ENCODE data around the gene B3GNT2.

B3GNT2 gene

GRCh38 chr2:62264186-62264585 is 68.3 kb downstream of the B3GNT2 start:
- Histone ChIP-seq H3K9me2 (replicated peaks; ENCODE audit: low read depth, low read length) (no peaks in the 10 kb centered on the region), H3K4me2 (ENCODE audit: low read depth, low read length, poor library complexity, severe bottlenecking) (no peak overlapping the region), H2AFZ (ENCODE audit: low read length) (no peak overlapping the region), H3K9me3 (ENCODE audit: insufficient read depth, low read depth, low read length) (no peaks in the 10 kb centered on the region), H3K27me3 (ENCODE audit: insufficient read depth, low read length, poor library complexity, severe bottlenecking) (no peaks in the 10 kb centered on the region), H3F3A (ENCODE audit: low read depth) (no peaks in the 10 kb centered on the region), H3K79me2 (ENCODE audit: insufficient read depth, low read length) (no peaks in the 10 kb centered on the region), H3K4me1 (ENCODE audit: insufficient read depth, low read length, poor library complexity, severe bottlenecking) (peaks cover 4% of the 10 kb centered on the region), H4K20me1 (ENCODE audit: insufficient read depth, low read length, poor library complexity, severe bottlenecking) (no peaks in the 10 kb centered on the region), H3K4me3 (ENCODE audit: low read length, poor library complexity, severe bottlenecking) (no peak overlapping the region), H3K9ac (ENCODE audit: low read depth, low read length, poor library complexity, severe bottlenecking) (no peak overlapping the region), H3K36me3 (ENCODE audit: insufficient read depth, low read length) (no peaks in the 10 kb centered on the region)
- TF ChIP-seq EZH2phosphoT487 (IDR thresholded peaks at IDR 0.05; ENCODE audit: borderline replicate concordance) (no peak), CTCF (conservative IDR thresholded peaks at IDR 0.05; ENCODE audit: low read length) (no peak)

- Histone ChIP-seq H3K4me2 (ENCODE audit: low read depth, low read length, poor library complexity, severe bottlenecking) (no peak overlapping the region), H3K36me3 (ENCODE audit: insufficient read depth, low read length) (no peaks in the 10 kb centered on the region), H3K4me3 (ENCODE audit: low read length, poor library complexity, severe bottlenecking) (no peak overlapping the region), H3K4me1 (ENCODE audit: insufficient read depth, low read length, poor library complexity, severe bottlenecking) (peaks cover 4% of the 10 kb centered on the region), H3K9me3 (ENCODE audit: insufficient read depth, low read depth, low read length) (no peaks in the 10 kb centered on the region), H3F3A (ENCODE audit: low read depth) (no peaks in the 10 kb centered on the region), H3K9me2 (replicated peaks; ENCODE audit: low read depth, low read length) (no peaks in the 10 kb centered on the region), H3K79me2 (ENCODE audit: insufficient read depth, low read length) (no peaks in the 10 kb centered on the region), H3K27me3 (ENCODE audit: insufficient read depth, low read length, poor library complexity, severe bottlenecking) (no peaks in the 10 kb centered on the region), H3K9ac (ENCODE audit: low read depth, low read length, poor library complexity, severe bottlenecking) (no peak overlapping the region), H4K20me1 (ENCODE audit: insufficient read depth, low read length, poor library complexity, severe bottlenecking) (no peaks in the 10 kb centered on the region), H2AFZ (ENCODE audit: low read length) (no peak overlapping the region)
- TF ChIP-seq CTCF (conservative IDR thresholded peaks at IDR 0.05; ENCODE audit: low read length) = no peak
- no peak for TF ChIP-seq EZH2phosphoT487 (IDR thresholded peaks at IDR 0.05; ENCODE audit: borderline replicate concordance)
Observed at GRCh38 chr2:62265106-62265505, 69.2 kb downstream of the B3GNT2 start.

- no peaks in the 10 kb centered on the region for H3K27me3 ChIP-seq (ENCODE audit: insufficient read depth, low read length, poor library complexity, severe bottlenecking)
- H3K36me3 ChIP-seq (ENCODE audit: insufficient read depth, low read length) = no peaks in the 10 kb centered on the region
- peaks cover 4% of the 10 kb centered on the region for H3K4me1 ChIP-seq (ENCODE audit: insufficient read depth, low read length, poor library complexity, severe bottlenecking)
- no peaks in the 10 kb centered on the region for H3K79me2 ChIP-seq (ENCODE audit: insufficient read depth, low read length)
- no peak overlapping the region for H3K9ac ChIP-seq (ENCODE audit: low read depth, low read length, poor library complexity, severe bottlenecking)
- H3K9me3 ChIP-seq (ENCODE audit: insufficient read depth, low read depth, low read length) = no peaks in the 10 kb centered on the region
- H4K20me1 ChIP-seq (ENCODE audit: insufficient read depth, low read length, poor library complexity, severe bottlenecking) = no peaks in the 10 kb centered on the region
- H3K9me2 ChIP-seq (replicated peaks; ENCODE audit: low read depth, low read length) = no peaks in the 10 kb centered on the region
- no peak overlapping the region for H3K4me2 ChIP-seq (ENCODE audit: low read depth, low read length, poor library complexity, severe bottlenecking)
- H3F3A ChIP-seq (ENCODE audit: low read depth) = no peaks in the 10 kb centered on the region
- no peak for TF ChIP-seq CTCF (conservative IDR thresholded peaks at IDR 0.05; ENCODE audit: low read length)
- no peak for TF ChIP-seq EZH2phosphoT487 (IDR thresholded peaks at IDR 0.05; ENCODE audit: borderline replicate concordance)
- no peak overlapping the region for H3K4me3 ChIP-seq (ENCODE audit: low read length, poor library complexity, severe bottlenecking)
- no peak overlapping the region for H2AFZ ChIP-seq (ENCODE audit: low read length)
Observed at GRCh38 chr2:62266433-62267038, 70.6 kb downstream of the B3GNT2 start.

Measured in Loucy (cell line).